Left ventricle myocardium inferior (tissue), 1 donor: Measurements from ENCODE around the gene KATNIP. TPM values are rescaled to one million over a fixed set of nuclear protein-coding genes. Genes with fewer than 3 reads are reported as not detected.

ENCODE experiments used
- DNase-seq: peaks from one replicate; pipeline ENCODE4 v3.0.0-alpha.2; 2020
- H3K27ac ChIP-seq: fragments of 200-600 bp; replicated peaks from 2 replicates; pipeline ENCODE4 v1.8.0; 2021
- H3K27me3 ChIP-seq: fragments of 200-600 bp; 2 replicates; pipeline ENCODE4 v1.8.0; 2021; ENCODE audit warnings: low read depth
- H3K36me3 ChIP-seq: fragments of 200-600 bp; 2 replicates; pipeline ENCODE4 v1.8.0; 2021
- H3K4me1 ChIP-seq: fragments of 200-600 bp; 2 replicates; pipeline ENCODE4 v1.8.0; 2021
- H3K4me3 ChIP-seq: fragments of 200-600 bp; 2 replicates; pipeline ENCODE4 v1.8.0; 2021; ENCODE audit warnings: mild to moderate bottlenecking, moderate library complexity
- H3K9me3 ChIP-seq: fragments of 200-600 bp; replicated peaks from 2 replicates; pipeline ENCODE4 v1.8.0; 2021
- CTCF ChIP-seq: fragments of 200-600 bp; IDR thresholded peaks from 2 replicates; pipeline ENCODE4 v1.8.0; 2021; ENCODE audit warnings: antibody characterized with exemption, mild to moderate bottlenecking, borderline replicate concordance
- intact Hi-C: fragments of 100-400 bp; cut with micrococcal nuclease; formaldehyde crosslinking; loops from one replicate; pipeline ENCODE4 v1.11.0; 2022
- total RNA-seq: library from RNA; stranded (reverse); fragmentation: NEBNext Ultra II Directional; extraction: Animal tissue kit (Norgen Biotek cat#: 25700); gene quantifications from one replicate; pipeline ENCODE4 v1.2.1, GENCODE V29; 2021
- donor health status: DM: no; HTN: yes; CAD: no; lungs with severe emphysema.

KATNIP gene
- total RNA-seq, 1 donor from 2014 or later, result 12.0 TPM

GRCh38 chr16:27571433-27572326, 21.7 kb downstream of the KATNIP start:
- H3K4me3 ChIP-seq, result no peak overlapping the region
- H3K27ac ChIP-seq, result no peak overlapping the region
- H3K36me3 ChIP-seq, result peaks cover 10% of the 10 kb centered on the region
- H3K9me3 ChIP-seq, result no peaks in the 10 kb centered on the region
- H3K4me1 ChIP-seq, result peaks cover 15% of the 10 kb centered on the region
- intact Hi-C loops, result no loop called here
- DNase-seq, result no peak
- no peak for TF ChIP-seq CTCF
- no peaks in the 10 kb centered on the region for H3K27me3 ChIP-seq

DNA sequence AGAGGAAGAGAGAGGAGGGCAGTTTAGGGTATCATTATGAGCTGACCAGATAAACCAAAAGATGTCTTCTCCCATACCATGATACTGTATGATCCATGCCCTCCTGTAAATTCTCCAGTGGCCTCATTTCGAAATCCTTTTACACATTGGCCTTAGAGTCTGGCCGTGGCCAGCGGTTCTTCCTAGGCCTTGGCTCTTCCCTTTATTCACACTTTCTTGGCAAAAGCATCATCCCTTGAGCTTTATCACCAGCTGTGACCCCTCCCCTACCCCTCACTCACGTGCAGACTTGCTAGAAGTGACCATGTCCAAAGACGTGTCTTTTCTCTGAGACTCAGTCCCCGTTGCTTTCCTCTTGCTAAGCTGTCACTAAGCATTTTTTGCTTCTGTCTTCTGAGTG, 22.8 kb downstream of the KATNIP start:
- Histone ChIP-seq H3K9me3 (no peaks in the 10 kb centered on the region), H3K36me3 (peaks cover 10% of the 10 kb centered on the region), H3K27me3 (no peaks in the 10 kb centered on the region), H3K4me3 (no peak overlapping the region), H3K27ac (no peak overlapping the region), H3K4me1 (peaks cover 15% of the 10 kb centered on the region)
- intact Hi-C loops, result no loop called here
- no peak for TF ChIP-seq CTCF
- DNase-seq, result no peak

DNA sequence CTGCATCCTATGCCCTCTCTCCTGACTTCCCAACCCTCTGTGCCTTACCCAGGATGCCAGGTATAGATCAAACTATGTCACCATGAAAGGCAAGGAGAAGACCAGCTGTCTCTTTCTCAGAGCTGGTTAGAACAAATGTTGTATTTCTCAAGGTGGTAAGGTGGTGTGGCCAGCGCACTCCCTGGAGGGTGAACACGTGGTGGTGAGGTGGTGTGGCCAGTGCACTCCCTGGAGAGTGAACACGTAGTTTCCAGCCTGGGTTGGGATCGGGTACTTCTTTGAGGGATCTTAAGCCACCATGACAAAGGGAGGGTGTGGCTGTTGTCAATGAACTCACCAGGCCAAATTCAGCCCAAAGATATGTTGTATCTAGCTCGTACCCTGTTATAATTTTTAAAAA, 26.8 kb downstream of the KATNIP start:
- Histone ChIP-seq H3K36me3 (peaks cover 16% of the 10 kb centered on the region), H3K4me1 (peaks cover 12% of the 10 kb centered on the region), H3K9me3 (no peaks in the 10 kb centered on the region), H3K27me3 (no peaks in the 10 kb centered on the region), H3K4me3 (no peak overlapping the region), H3K27ac (no peak overlapping the region)
- DNase-seq, result no peak
- intact Hi-C loops, result no loop called here
- no peak for TF ChIP-seq CTCF

GRCh38 chr16:27579087-27579980, 29.4 kb downstream of the KATNIP start:
- no peaks in the 10 kb centered on the region for H3K27me3 ChIP-seq
- DNase-seq, result no peak
- no peaks in the 10 kb centered on the region for H3K4me1 ChIP-seq
- intact Hi-C loops, result no loop called here
- no peaks in the 10 kb centered on the region for H3K9me3 ChIP-seq
- no peak for TF ChIP-seq CTCF
- H3K4me3 ChIP-seq, result no peak overlapping the region
- peaks cover 35% of the 10 kb centered on the region for H3K36me3 ChIP-seq
- no peak overlapping the region for H3K27ac ChIP-seq

- no peaks in the 10 kb centered on the region for H3K4me1 ChIP-seq
- DNase-seq, result no peak
- intact Hi-C loops, result no loop called here
- H3K27me3 ChIP-seq, result no peaks in the 10 kb centered on the region
- no peak overlapping the region for H3K4me3 ChIP-seq
- no peaks in the 10 kb centered on the region for H3K9me3 ChIP-seq
- peaks cover 29% of the 10 kb centered on the region for H3K36me3 ChIP-seq
- no peak for TF ChIP-seq CTCF
- H3K27ac ChIP-seq, result no peak overlapping the region
These were observed 32.9 kb downstream of the KATNIP start for GRCh38 chr16:27582883-27583282.
